Measurements from ENCODE around the gene TSHZ1.

TSHZ1 gene

GRCh38 chr18:75228967-75229366 is 18.4 kb downstream of the TSHZ1 start:
- H3K9ac ChIP-seq (ENCODE audit: low read length), result no peak overlapping the region
- H3K4me1 ChIP-seq (ENCODE audit: insufficient read depth, low read length), result peaks cover 57% of the 10 kb centered on the region
- no peaks in the 10 kb centered on the region for H3K36me3 ChIP-seq (ENCODE audit: insufficient read depth, low read length)
- no peaks in the 10 kb centered on the region for H3K27me3 ChIP-seq (ENCODE audit: control insufficient read depth in 1 of 2, insufficient read depth in 2 of 2, low read length in 2 of 2)
- H3K27ac ChIP-seq (ENCODE audit: low read depth, low read length), result no peak overlapping the region
- H3K4me3 ChIP-seq (ENCODE audit: low read depth in 1 of 2, low read length in 2 of 2), result no peak overlapping the region
- H3K9me3 ChIP-seq (ENCODE audit: low read length), result no peaks in the 10 kb centered on the region

- no peaks in the 10 kb centered on the region for H3K9me3 ChIP-seq (ENCODE audit: low read length)
- no peak overlapping the region for H3K4me3 ChIP-seq (ENCODE audit: low read depth in 1 of 2, low read length in 2 of 2)
- no peak overlapping the region for H3K9ac ChIP-seq (ENCODE audit: low read length)
- H3K27me3 ChIP-seq (ENCODE audit: control insufficient read depth in 1 of 2, insufficient read depth in 2 of 2, low read length in 2 of 2), result no peaks in the 10 kb centered on the region
- H3K4me1 ChIP-seq (ENCODE audit: insufficient read depth, low read length), result peaks cover 53% of the 10 kb centered on the region
- H3K36me3 ChIP-seq (ENCODE audit: insufficient read depth, low read length), result no peaks in the 10 kb centered on the region
- no peak overlapping the region for H3K27ac ChIP-seq (ENCODE audit: low read depth, low read length)
These were observed 18.8 kb downstream of the TSHZ1 start for GRCh38 chr18:75229437-75229836.

- Histone ChIP-seq H3K27ac (ENCODE audit: low read depth, low read length) (no peak overlapping the region), H3K4me1 (ENCODE audit: insufficient read depth, low read length) (peaks cover 49% of the 10 kb centered on the region), H3K36me3 (ENCODE audit: insufficient read depth, low read length) (no peaks in the 10 kb centered on the region), H3K4me3 (ENCODE audit: low read depth in 1 of 2, low read length in 2 of 2) (no peak overlapping the region), H3K27me3 (ENCODE audit: control insufficient read depth in 1 of 2, insufficient read depth in 2 of 2, low read length in 2 of 2) (no peaks in the 10 kb centered on the region), H3K9ac (ENCODE audit: low read length) (no peak overlapping the region), H3K9me3 (ENCODE audit: low read length) (no peaks in the 10 kb centered on the region)
These were observed 19.8 kb downstream of the TSHZ1 start for GRCh38 chr18:75230163-75231052.

- no peak overlapping the region for H3K9ac ChIP-seq (ENCODE audit: low read length)
- H3K36me3 ChIP-seq (ENCODE audit: insufficient read depth, low read length), result no peaks in the 10 kb centered on the region
- H3K27ac ChIP-seq (ENCODE audit: low read depth, low read length), result no peak overlapping the region
- no peaks in the 10 kb centered on the region for H3K9me3 ChIP-seq (ENCODE audit: low read length)
- H3K27me3 ChIP-seq (ENCODE audit: control insufficient read depth in 1 of 2, insufficient read depth in 2 of 2, low read length in 2 of 2), result no peaks in the 10 kb centered on the region
- peaks cover 45% of the 10 kb centered on the region for H3K4me1 ChIP-seq (ENCODE audit: insufficient read depth, low read length)
- no peak overlapping the region for H3K4me3 ChIP-seq (ENCODE audit: low read depth in 1 of 2, low read length in 2 of 2)
These were observed 20.4 kb downstream of the TSHZ1 start for GRCh38 chr18:75231053-75231406.

- Histone ChIP-seq H3K27me3 (ENCODE audit: control insufficient read depth in 1 of 2, insufficient read depth in 2 of 2, low read length in 2 of 2) (no peaks in the 10 kb centered on the region), H3K4me1 (ENCODE audit: insufficient read depth, low read length) (peaks cover 39% of the 10 kb centered on the region), H3K4me3 (ENCODE audit: low read depth in 1 of 2, low read length in 2 of 2) (no peak overlapping the region), H3K9me3 (ENCODE audit: low read length) (no peaks in the 10 kb centered on the region), H3K9ac (ENCODE audit: low read length) (no peak overlapping the region), H3K27ac (ENCODE audit: low read depth, low read length) (no peak overlapping the region), H3K36me3 (ENCODE audit: insufficient read depth, low read length) (no peaks in the 10 kb centered on the region)
These were observed 24.3 kb downstream of the TSHZ1 start for GRCh38 chr18:75234901-75235300.

GRCh38 chr18:75235896-75236295 is 25.3 kb downstream of the TSHZ1 start:
- Histone ChIP-seq H3K9ac (ENCODE audit: low read length) (no peak overlapping the region), H3K4me1 (ENCODE audit: insufficient read depth, low read length) (peaks cover 32% of the 10 kb centered on the region), H3K27me3 (ENCODE audit: control insufficient read depth in 1 of 2, insufficient read depth in 2 of 2, low read length in 2 of 2) (no peaks in the 10 kb centered on the region), H3K9me3 (ENCODE audit: low read length) (no peaks in the 10 kb centered on the region), H3K4me3 (ENCODE audit: low read depth in 1 of 2, low read length in 2 of 2) (no peak overlapping the region), H3K27ac (ENCODE audit: low read depth, low read length) (no peak overlapping the region), H3K36me3 (ENCODE audit: insufficient read depth, low read length) (no peaks in the 10 kb centered on the region)

- H3K9ac ChIP-seq (ENCODE audit: low read length), result no peak overlapping the region
- no peaks in the 10 kb centered on the region for H3K9me3 ChIP-seq (ENCODE audit: low read length)
- H3K36me3 ChIP-seq (ENCODE audit: insufficient read depth, low read length), result no peaks in the 10 kb centered on the region
- H3K27me3 ChIP-seq (ENCODE audit: control insufficient read depth in 1 of 2, insufficient read depth in 2 of 2, low read length in 2 of 2), result no peaks in the 10 kb centered on the region
- H3K4me3 ChIP-seq (ENCODE audit: low read depth in 1 of 2, low read length in 2 of 2), result no peak overlapping the region
- H3K27ac ChIP-seq (ENCODE audit: low read depth, low read length), result no peak overlapping the region
- peaks cover 33% of the 10 kb centered on the region for H3K4me1 ChIP-seq (ENCODE audit: insufficient read depth, low read length)
These were observed 27.5 kb downstream of the TSHZ1 start for GRCh38 chr18:75238100-75238499.

- no peak overlapping the region for H3K9ac ChIP-seq (ENCODE audit: low read length)
- no peaks in the 10 kb centered on the region for H3K36me3 ChIP-seq (ENCODE audit: insufficient read depth, low read length)
- no peaks in the 10 kb centered on the region for H3K9me3 ChIP-seq (ENCODE audit: low read length)
- H3K27ac ChIP-seq (ENCODE audit: low read depth, low read length), result no peak overlapping the region
- peaks cover 31% of the 10 kb centered on the region for H3K4me1 ChIP-seq (ENCODE audit: insufficient read depth, low read length)
- H3K4me3 ChIP-seq (ENCODE audit: low read depth in 1 of 2, low read length in 2 of 2), result no peak overlapping the region
- H3K27me3 ChIP-seq (ENCODE audit: control insufficient read depth in 1 of 2, insufficient read depth in 2 of 2, low read length in 2 of 2), result no peaks in the 10 kb centered on the region
These were observed 28.2 kb downstream of the TSHZ1 start for GRCh38 chr18:75238786-75239185.

GRCh38 chr18:75240433-75240832 is 29.8 kb downstream of the TSHZ1 start:
- H3K4me1 ChIP-seq (ENCODE audit: insufficient read depth, low read length), result peaks cover 47% of the 10 kb centered on the region

GRCh38 chr18:75241705-75242104 is 31.1 kb downstream of the TSHZ1 start:
- H3K27ac ChIP-seq (ENCODE audit: low read depth, low read length), result no peak overlapping the region
- H3K4me3 ChIP-seq (ENCODE audit: low read depth in 1 of 2, low read length in 2 of 2), result no peak overlapping the region
- H3K9ac ChIP-seq (ENCODE audit: low read length), result no peak overlapping the region
- no peaks in the 10 kb centered on the region for H3K9me3 ChIP-seq (ENCODE audit: low read length)
- peaks cover 60% of the 10 kb centered on the region for H3K4me1 ChIP-seq (ENCODE audit: insufficient read depth, low read length)
- H3K36me3 ChIP-seq (ENCODE audit: insufficient read depth, low read length), result no peaks in the 10 kb centered on the region
- no peaks in the 10 kb centered on the region for H3K27me3 ChIP-seq (ENCODE audit: control insufficient read depth in 1 of 2, insufficient read depth in 2 of 2, low read length in 2 of 2)

More at GRCh38 chr18:75240433-75240832, 29.8 kb downstream of the TSHZ1 start:
- no peaks in the 10 kb centered on the region for H3K27me3 ChIP-seq (ENCODE audit: control insufficient read depth in 1 of 2, insufficient read depth in 2 of 2, low read length in 2 of 2)
- H3K27ac ChIP-seq (ENCODE audit: low read depth, low read length), result no peak overlapping the region
- H3K4me3 ChIP-seq (ENCODE audit: low read depth in 1 of 2, low read length in 2 of 2), result no peak overlapping the region
- H3K9ac ChIP-seq (ENCODE audit: low read length), result no peak overlapping the region
- H3K36me3 ChIP-seq (ENCODE audit: insufficient read depth, low read length), result no peaks in the 10 kb centered on the region
- H3K9me3 ChIP-seq (ENCODE audit: low read length), result no peaks in the 10 kb centered on the region

GRCh38 chr18:75244351-75245313 is 34.0 kb downstream of the TSHZ1 start:
- Histone ChIP-seq H3K9me3 (ENCODE audit: low read length) (no peaks in the 10 kb centered on the region), H3K4me3 (ENCODE audit: low read depth in 1 of 2, low read length in 2 of 2) (peak overlapping the region in 1 of 2 donors; percentile 9), H3K27ac (ENCODE audit: low read depth, low read length) (no peak overlapping the region), H3K36me3 (ENCODE audit: insufficient read depth, low read length) (no peaks in the 10 kb centered on the region), H3K9ac (ENCODE audit: low read length) (no peak overlapping the region), H3K4me1 (ENCODE audit: insufficient read depth, low read length) (peaks cover 60% of the 10 kb centered on the region), H3K27me3 (ENCODE audit: control insufficient read depth in 1 of 2, insufficient read depth in 2 of 2, low read length in 2 of 2) (no peaks in the 10 kb centered on the region)
